B cell (primary cell): ENCODE data around the gene SRC. TPM values are rescaled to one million over a fixed set of nuclear protein-coding genes. Genes with fewer than 3 reads are reported as not detected.

Experiments used
- ATAC-seq: fragments of 200-7000 bp; cut with Tn5 transposase; one replicate; pipeline ENCODE4 v1.10.0; 2021; ENCODE audit warnings: low read depth, mild to moderate bottlenecking, moderate number of reproducible peaks, moderate library complexity
- CTCF ChIA-PET: fragments of 350-600 bp; sonication (Branson Sonifier 250); formaldehyde crosslinking; loops from one replicate; lab custom pipeline; 2021; ENCODE audit warnings: antibody characterized with exemption, inconsistent platforms; lab: Charles Lee
- POLR2A ChIA-PET: fragments of 350-600 bp; sonication (Branson Sonifier 250); formaldehyde crosslinking; loops from one replicate; lab custom pipeline; 2021; ENCODE audit warnings: antibody characterized with exemption; lab: Charles Lee
- DNase-seq: peaks from one replicate; pipeline ENCODE4 v3.0.0; 2013
- H2AFZ ChIP-seq: 2 replicates; pipeline ENCODE4 v1.6.1; 2012; ENCODE audit warnings: mild to moderate bottlenecking, low read depth, low read length; ENCODE audit not compliant: insufficient read depth, poor library complexity, severe bottlenecking
- H3K27ac ChIP-seq, 2 donors: 1 replicate in 1 of 2; 2 replicates in 1 of 2; pipeline ENCODE4 v1.5.1; 2012 to 2013; ENCODE audit warnings: low read length in 2 of 2, mild to moderate bottlenecking in 2 of 2, moderate library complexity in 1 of 2
- H3K27me3 ChIP-seq, 4 experiments: fragments of 200-600 bp in 1 of 4; sonication (generic) in 1 of 4; replicated peaks in 1 of 4; 1 replicate in 2 of 4; 2 replicates in 2 of 4; pipeline versions ENCODE4 v1.6.1 to v1.7.0; 2013 to 2016; ENCODE audit warnings: low read length in 3 of 4, mild to moderate bottlenecking in 2 of 4, mixed read lengths in 1 of 4, moderate library complexity in 1 of 4; ENCODE audit not compliant: insufficient read depth in 4 of 4, control insufficient read depth in 3 of 4; ENCODE audit errors: control extremely low read depth in 1 of 4
- H3K36me3 ChIP-seq, 2 experiments: replicated peaks in 1 of 2; 1 replicate in 1 of 2; 2 replicates in 1 of 2; pipeline versions ENCODE4 v1.6.1 to v1.7.1; 2013; ENCODE audit warnings: low read length in 1 of 2; ENCODE audit not compliant: insufficient read depth in 2 of 2, control insufficient read depth in 1 of 2; ENCODE audit errors: control extremely low read depth in 1 of 2, extremely low read depth in 1 of 2
- H3K4me1 ChIP-seq, 2 donors: fragments of 200-600 bp in 1 of 2; sonication (generic) in 1 of 2; 1 replicate in 1 of 2; 2 replicates in 1 of 2; pipeline versions ENCODE4 v1.5.1 to v1.6.1; 2013 to 2017; ENCODE audit warnings: low read length in 2 of 2; ENCODE audit not compliant: control insufficient read depth in 2 of 2, insufficient read depth in 2 of 2
- H3K4me2 ChIP-seq: replicated peaks from 2 replicates; pipeline ENCODE3; 2012; ENCODE audit warnings: mild to moderate bottlenecking, low read depth, low read length; ENCODE audit not compliant: poor library complexity, severe bottlenecking
- H3K4me3 ChIP-seq, 5 experiments: fragments of 200-600 bp in 1 of 5; sonication (generic) in 1 of 5; 1 replicate in 3 of 5; 2 replicates in 2 of 5; pipeline versions ENCODE4 v1.5.1 to v1.7.0; 2011 to 2016; ENCODE audit warnings: low read length in 4 of 5, mild to moderate bottlenecking in 4 of 5, low read depth in 2 of 5, control low read depth in 1 of 5, moderate library complexity in 1 of 5; ENCODE audit not compliant: insufficient read depth in 1 of 5; ENCODE audit errors: control extremely low read depth in 1 of 5, extremely low read depth in 1 of 5
- H3K79me2 ChIP-seq: fragments of 200-600 bp; sonication (generic); one replicate; pipeline ENCODE4 v1.6.0; 2016; ENCODE audit warnings: low read length; ENCODE audit not compliant: control insufficient read depth, insufficient read depth
- H3K9ac ChIP-seq: fragments of 200-600 bp; sonication (generic); 2 replicates; pipeline ENCODE4 v1.6.1; 2017; ENCODE audit warnings: mild to moderate bottlenecking, low read length, moderate library complexity
- H3K9me3 ChIP-seq, 3 donors: one replicate each; pipeline versions ENCODE4 v1.6.1 to v1.7.1; 2013; ENCODE audit warnings: low read length in 2 of 3; ENCODE audit not compliant: control insufficient read depth in 2 of 3, insufficient read depth in 1 of 3; ENCODE audit errors: control extremely low read depth in 1 of 3
- H4K20me1 ChIP-seq: 2 replicates; pipeline ENCODE4 v1.6.0; 2012; ENCODE audit warnings: mild to moderate bottlenecking, low read length; ENCODE audit not compliant: insufficient read depth, control insufficient read depth, poor library complexity, severe bottlenecking
- H3K27ac Mint-ChIP-seq: one replicate; pipeline ENCODE4 v1.8.0; 2021; ENCODE audit warnings: mixed read lengths
- H3K27me3 Mint-ChIP-seq: one replicate; pipeline ENCODE4 v1.8.0; 2021; ENCODE audit warnings: mixed read lengths
- H3K4me1 Mint-ChIP-seq: one replicate; pipeline ENCODE4 v1.8.0; 2021; ENCODE audit warnings: mixed read lengths
- H3K4me3 Mint-ChIP-seq: one replicate; pipeline ENCODE4 v1.8.0; 2021; ENCODE audit warnings: mixed read lengths
- H3K9me3 Mint-ChIP-seq: one replicate; pipeline ENCODE4 v1.8.0; 2022; ENCODE audit warnings: mixed read lengths; ENCODE audit not compliant: insufficient read depth
- EZH2 ChIP-seq: IDR thresholded peaks from 2 replicates; pipeline ENCODE4 v1.6.1; 2012; ENCODE audit warnings: borderline replicate concordance, low read depth, mild to moderate bottlenecking, moderate library complexity, low read length; ENCODE audit not compliant: insufficient read depth, poor library complexity, severe bottlenecking
- WGBS: methylation state at CpG from one replicate; pipeline ENCODE4 v1.1.5; 2013; ENCODE audit warnings: missing lambda C conversion rate; ENCODE audit not compliant: insufficient coverage; 5-methylcytosine and 5-hydroxymethylcytosine counted together
- intact Hi-C: fragments of 100-400 bp; cut with micrococcal nuclease; formaldehyde crosslinking; loops from one replicate; pipeline ENCODE4 v1.10.0; 2022
- polyA plus RNA-seq: library from polyadenylated mRNA; depleted of rRNA; stranded (reverse); fragments of >200 nt; gene quantifications from 2 replicates; pipeline ENCODE4 v1.2.3, GENCODE V29; 2012
- total RNA-seq, 2 donors: library from RNA; stranded (reverse); fragments of 120-200 nt in 1 of 2; gene quantifications; 1 replicate in 1 of 2; 2 replicates in 1 of 2; pipeline versions ENCODE4 v1.2.3 to v1.2.4, GENCODE V29; 2013 to 2022
- TF ChIP-seq, protein P1 (sequence below): fragments of 200-600 bp; IDR thresholded peaks from one replicate; pipeline ENCODE4 v1.8.0; 2022; ENCODE audit warnings: antibody characterized with exemption, mild to moderate bottlenecking

SRC gene
- total and polyA plus RNA-seq, 2 donors (not counting 1 experiment from before 2014, with no cell fraction given): 6.5 to 16.8 TPM

DNA sequence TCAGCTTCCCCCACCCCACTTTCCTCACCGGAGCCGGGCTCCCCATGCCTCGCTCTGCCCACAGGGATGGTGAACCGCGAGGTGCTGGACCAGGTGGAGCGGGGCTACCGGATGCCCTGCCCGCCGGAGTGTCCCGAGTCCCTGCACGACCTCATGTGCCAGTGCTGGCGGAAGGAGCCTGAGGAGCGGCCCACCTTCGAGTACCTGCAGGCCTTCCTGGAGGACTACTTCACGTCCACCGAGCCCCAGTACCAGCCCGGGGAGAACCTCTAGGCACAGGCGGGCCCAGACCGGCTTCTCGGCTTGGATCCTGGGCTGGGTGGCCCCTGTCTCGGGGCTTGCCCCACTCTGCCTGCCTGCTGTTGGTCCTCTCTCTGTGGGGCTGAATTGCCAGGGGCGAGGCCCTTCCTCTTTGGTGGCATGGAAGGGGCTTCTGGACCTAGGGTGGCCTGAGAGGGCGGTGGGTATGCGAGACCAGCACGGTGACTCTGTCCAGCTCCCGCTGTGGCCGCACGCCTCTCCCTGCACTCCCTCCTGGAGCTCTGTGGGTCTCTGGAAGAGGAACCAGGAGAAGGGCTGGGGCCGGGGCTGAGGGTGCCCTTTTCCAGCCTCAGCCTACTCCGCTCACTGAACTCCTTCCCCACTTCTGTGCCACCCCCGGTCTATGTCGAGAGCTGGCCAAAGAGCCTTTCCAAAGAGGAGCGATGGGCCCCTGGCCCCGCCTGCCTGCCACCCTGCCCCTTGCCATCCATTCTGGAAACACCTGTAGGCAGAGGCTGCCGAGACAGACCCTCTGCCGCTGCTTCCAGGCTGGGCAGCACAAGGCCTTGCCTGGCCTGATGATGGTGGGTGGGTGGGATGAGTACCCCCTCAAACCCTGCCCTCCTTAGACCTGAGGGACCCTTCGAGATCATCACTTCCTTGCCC, 57.4 kb downstream of the SRC start:
- ATAC-seq (no peak), DNase-seq (no peak)
- Mint-ChIP-seq H3K9me3 (no peaks in the 10 kb centered on the region), H3K4me3 (no peak overlapping the region), H3K27ac (peak overlapping the region; percentile 41), H3K27me3 (peaks cover 9% of the 10 kb centered on the region), H3K4me1 (peaks cover 14% of the 10 kb centered on the region)
- Histone ChIP-seq H3K79me2 (no peaks in the 10 kb centered on the region), H2AFZ (no peak overlapping the region), H3K4me1 (peaks cover 5 to 13% of the 10 kb centered on the region in 2 donors), H3K4me3 (no peak overlapping the region), H4K20me1 (no peaks in the 10 kb centered on the region), H3K4me2 (no peak overlapping the region), H3K36me3 (peaks cover 0 to under 1% of the 10 kb centered on the region in 2 experiments), H3K27ac (no peak overlapping the region), H3K9ac (no peak overlapping the region), H3K9me3 (no peaks in the 10 kb centered on the region), H3K27me3 (peaks cover 0 to 9% (median 2%) of the 10 kb centered on the region in 4 experiments)
- WGBS: 97% methylated on average over 31 of the region's 37 CpGs
- intact Hi-C loops: no loop called here
- POLR2A ChIA-PET: no interaction called here
- TF ChIP-seq, protein P1, sequence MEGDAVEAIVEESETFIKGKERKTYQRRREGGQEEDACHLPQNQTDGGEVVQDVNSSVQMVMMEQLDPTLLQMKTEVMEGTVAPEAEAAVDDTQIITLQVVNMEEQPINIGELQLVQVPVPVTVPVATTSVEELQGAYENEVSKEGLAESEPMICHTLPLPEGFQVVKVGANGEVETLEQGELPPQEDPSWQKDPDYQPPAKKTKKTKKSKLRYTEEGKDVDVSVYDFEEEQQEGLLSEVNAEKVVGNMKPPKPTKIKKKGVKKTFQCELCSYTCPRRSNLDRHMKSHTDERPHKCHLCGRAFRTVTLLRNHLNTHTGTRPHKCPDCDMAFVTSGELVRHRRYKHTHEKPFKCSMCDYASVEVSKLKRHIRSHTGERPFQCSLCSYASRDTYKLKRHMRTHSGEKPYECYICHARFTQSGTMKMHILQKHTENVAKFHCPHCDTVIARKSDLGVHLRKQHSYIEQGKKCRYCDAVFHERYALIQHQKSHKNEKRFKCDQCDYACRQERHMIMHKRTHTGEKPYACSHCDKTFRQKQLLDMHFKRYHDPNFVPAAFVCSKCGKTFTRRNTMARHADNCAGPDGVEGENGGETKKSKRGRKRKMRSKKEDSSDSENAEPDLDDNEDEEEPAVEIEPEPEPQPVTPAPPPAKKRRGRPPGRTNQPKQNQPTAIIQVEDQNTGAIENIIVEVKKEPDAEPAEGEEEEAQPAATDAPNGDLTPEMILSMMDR: no peak
- no peak for TF ChIP-seq EZH2
- CTCF ChIA-PET: interaction anchor here (0.5 kb wide), 1 partner anchor 714 kb away, joined by 5 read pairs; no protein-coding TSS in a partner anchor

DNA sequence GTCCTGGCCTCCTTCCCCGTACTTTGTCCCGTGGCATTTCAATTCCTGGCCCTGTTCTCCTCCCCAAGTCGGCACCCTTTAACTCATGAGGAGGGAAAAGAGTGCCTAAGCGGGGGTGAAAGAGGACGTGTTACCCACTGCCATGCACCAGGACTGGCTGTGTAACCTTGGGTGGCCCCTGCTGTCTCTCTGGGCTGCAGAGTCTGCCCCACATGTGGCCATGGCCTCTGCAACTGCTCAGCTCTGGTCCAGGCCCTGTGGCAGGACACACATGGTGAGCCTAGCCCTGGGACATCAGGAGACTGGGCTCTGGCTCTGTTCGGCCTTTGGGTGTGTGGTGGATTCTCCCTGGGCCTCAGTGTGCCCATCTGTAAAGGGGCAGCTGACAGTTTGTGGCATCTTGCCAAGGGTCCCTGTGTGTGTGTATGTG, 58.5 kb downstream of the SRC start:
- peaks cover 16% of the 10 kb centered on the region for H3K27me3 Mint-ChIP-seq
- WGBS: 83% methylated on average over 5 of the region's 6 CpGs
- no peak for ATAC-seq
- H3K4me3 Mint-ChIP-seq: no peak overlapping the region
- no peaks in the 10 kb centered on the region for H3K79me2 ChIP-seq
- no peak overlapping the region for H3K4me2 ChIP-seq
- H3K4me3 ChIP-seq: no peak overlapping the region
- ChIA-PET POLR2A (no interaction called here), CTCF (interaction anchor here (0.7 kb wide), 1 partner anchor 212 kb away, joined by 6 read pairs; no protein-coding TSS in a partner anchor)
- H3K27ac ChIP-seq: no peak overlapping the region
- H3K9me3 ChIP-seq: no peaks in the 10 kb centered on the region
- H3K27me3 ChIP-seq: peaks cover 0 to 13% (median 2%) of the 10 kb centered on the region in 4 experiments
- no peak overlapping the region for H3K27ac Mint-ChIP-seq
- H2AFZ ChIP-seq: no peak overlapping the region
- H3K9me3 Mint-ChIP-seq: no peaks in the 10 kb centered on the region
- DNase-seq: no peak
- H3K9ac ChIP-seq: no peak overlapping the region
- no peaks in the 10 kb centered on the region for H4K20me1 ChIP-seq
- H3K4me1 ChIP-seq: peaks cover 12 to 24% of the 10 kb centered on the region in 2 donors
- intact Hi-C loops: no loop called here
- no peak for TF ChIP-seq EZH2
- TF ChIP-seq, protein P1: no peak
- H3K36me3 ChIP-seq: no peaks in the 10 kb centered on the region
- peaks cover 24% of the 10 kb centered on the region for H3K4me1 Mint-ChIP-seq
